Measurements from ENCODE around the gene CPNE5. TPM values are rescaled to one million over a fixed set of nuclear protein-coding genes. Genes with fewer than 3 reads are reported as not detected.

Gene CPNE5
- total and polyA plus RNA-seq, 2 experiments from 2014 or later: 0.30 to 1.2 TPM

DNA sequence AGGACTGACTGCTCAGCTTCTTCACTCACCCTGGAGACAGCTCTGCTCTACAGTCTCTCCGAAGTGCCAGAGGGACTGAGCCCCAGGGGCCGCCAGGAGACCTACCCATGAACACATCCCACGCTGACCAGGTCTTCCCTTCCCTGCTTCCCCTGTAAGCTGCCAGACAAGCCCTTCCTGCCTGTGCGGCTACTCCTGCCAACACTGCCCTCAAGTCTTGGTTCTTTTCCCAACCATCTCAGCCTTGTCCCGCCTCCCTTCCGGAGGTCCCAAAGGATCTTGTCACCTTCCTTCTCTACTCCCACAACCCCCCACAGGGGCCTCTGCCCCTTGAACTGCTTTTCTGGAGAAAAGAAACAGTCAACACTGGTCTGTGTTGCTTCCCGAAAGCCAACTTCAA, 15.0 kb downstream of the CPNE5 start:
- no peaks in the 10 kb centered on the region for H3K27me3 ChIP-seq
- no peaks in the 10 kb centered on the region for H3K4me1 ChIP-seq (ENCODE audit: insufficient read depth)
- H4K20me1 ChIP-seq (ENCODE audit: insufficient read depth, poor library complexity, severe bottlenecking): no peaks in the 10 kb centered on the region
- no peak for DNase-seq (ENCODE audit: low spot score)
- no peak overlapping the region for H2AFZ ChIP-seq
- no peaks in the 10 kb centered on the region for H3K9me3 ChIP-seq (ENCODE audit: low read depth)
- H3K4me3 ChIP-seq: no peak overlapping the region
- no peak overlapping the region for H3K4me2 ChIP-seq
- H3K36me3 ChIP-seq (replicated peaks; ENCODE audit: insufficient read depth, low read depth): no peaks in the 10 kb centered on the region
- TF ChIP-seq EZH2 (IDR thresholded peaks at IDR 0.05; ENCODE audit: borderline replicate concordance) (no peak), EZH2phosphoT487 (IDR thresholded peaks at IDR 0.05; ENCODE audit: low read depth, severe bottlenecking, unreplicated experiment) (no peak)
- TF ChIP-seq, protein P1, sequence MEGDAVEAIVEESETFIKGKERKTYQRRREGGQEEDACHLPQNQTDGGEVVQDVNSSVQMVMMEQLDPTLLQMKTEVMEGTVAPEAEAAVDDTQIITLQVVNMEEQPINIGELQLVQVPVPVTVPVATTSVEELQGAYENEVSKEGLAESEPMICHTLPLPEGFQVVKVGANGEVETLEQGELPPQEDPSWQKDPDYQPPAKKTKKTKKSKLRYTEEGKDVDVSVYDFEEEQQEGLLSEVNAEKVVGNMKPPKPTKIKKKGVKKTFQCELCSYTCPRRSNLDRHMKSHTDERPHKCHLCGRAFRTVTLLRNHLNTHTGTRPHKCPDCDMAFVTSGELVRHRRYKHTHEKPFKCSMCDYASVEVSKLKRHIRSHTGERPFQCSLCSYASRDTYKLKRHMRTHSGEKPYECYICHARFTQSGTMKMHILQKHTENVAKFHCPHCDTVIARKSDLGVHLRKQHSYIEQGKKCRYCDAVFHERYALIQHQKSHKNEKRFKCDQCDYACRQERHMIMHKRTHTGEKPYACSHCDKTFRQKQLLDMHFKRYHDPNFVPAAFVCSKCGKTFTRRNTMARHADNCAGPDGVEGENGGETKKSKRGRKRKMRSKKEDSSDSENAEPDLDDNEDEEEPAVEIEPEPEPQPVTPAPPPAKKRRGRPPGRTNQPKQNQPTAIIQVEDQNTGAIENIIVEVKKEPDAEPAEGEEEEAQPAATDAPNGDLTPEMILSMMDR (IDR thresholded peaks at IDR 0.05; ENCODE audit: poor library complexity): no peak
- no peak overlapping the region for H3K27ac ChIP-seq
- no peaks in the 10 kb centered on the region for H3K9me2 ChIP-seq (replicated peaks; ENCODE audit: insufficient read depth)
- no peaks in the 10 kb centered on the region for H3K79me2 ChIP-seq
- WGBS (ENCODE audit: low lambda C conversion rate, missing lambda C conversion rate): 77% methylated on average over 7 of the region's 7 CpGs

DNA sequence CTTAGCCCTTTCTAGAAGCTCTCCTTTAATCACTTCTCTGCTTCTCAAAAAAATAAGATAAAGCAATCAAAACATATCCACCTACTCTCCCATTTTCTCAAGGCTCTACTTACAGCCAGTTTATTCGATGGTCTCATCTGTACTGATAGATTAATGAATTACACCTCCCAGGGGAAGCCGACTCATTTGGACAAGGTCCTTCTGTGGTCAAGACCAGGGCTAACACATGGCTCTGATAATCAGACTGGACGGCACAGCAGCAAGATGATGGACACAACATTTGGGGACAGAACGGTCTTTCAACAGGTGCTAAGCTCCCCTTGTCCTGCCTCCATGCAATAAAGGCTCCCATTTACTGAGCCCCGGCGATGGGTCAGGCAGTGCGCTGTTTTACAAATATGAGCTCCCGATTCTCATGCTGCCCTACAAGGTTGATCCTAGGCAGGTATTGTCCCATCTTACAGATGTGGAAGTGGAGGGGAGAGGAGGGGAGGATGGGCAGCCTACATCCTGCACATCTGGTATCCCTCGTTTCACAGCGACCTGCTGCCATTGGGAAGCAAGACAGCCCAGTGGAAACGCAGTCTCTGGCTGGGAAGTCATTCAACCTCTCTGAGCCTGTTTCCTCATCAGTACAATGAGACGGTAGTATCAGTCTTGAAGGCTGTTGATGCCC, 15.7 kb downstream of the CPNE5 start:
- no peak overlapping the region for H2AFZ ChIP-seq
- H3K4me1 ChIP-seq (ENCODE audit: insufficient read depth): no peaks in the 10 kb centered on the region
- 93% methylated on average over 12 of the region's 12 CpGs for WGBS (ENCODE audit: low lambda C conversion rate, missing lambda C conversion rate)
- no peaks in the 10 kb centered on the region for H3K9me2 ChIP-seq (replicated peaks; ENCODE audit: insufficient read depth)
- no peaks in the 10 kb centered on the region for H3K79me2 ChIP-seq
- H4K20me1 ChIP-seq (ENCODE audit: insufficient read depth, poor library complexity, severe bottlenecking): no peaks in the 10 kb centered on the region
- no peak for TF ChIP-seq EZH2 (IDR thresholded peaks at IDR 0.05; ENCODE audit: borderline replicate concordance)
- TF ChIP-seq EZH2phosphoT487 (IDR thresholded peaks at IDR 0.05; ENCODE audit: low read depth, severe bottlenecking, unreplicated experiment): no peak
- TF ChIP-seq, protein P1 (IDR thresholded peaks at IDR 0.05; ENCODE audit: poor library complexity): no peak
- H3K36me3 ChIP-seq (replicated peaks; ENCODE audit: insufficient read depth, low read depth): no peaks in the 10 kb centered on the region
- H3K27ac ChIP-seq: no peak overlapping the region
- H3K27me3 ChIP-seq: no peaks in the 10 kb centered on the region
- no peaks in the 10 kb centered on the region for H3K9me3 ChIP-seq (ENCODE audit: low read depth)
- H3K4me3 ChIP-seq: no peak overlapping the region
- DNase-seq (ENCODE audit: low spot score): no peak
- no peak overlapping the region for H3K4me2 ChIP-seq

DNA sequence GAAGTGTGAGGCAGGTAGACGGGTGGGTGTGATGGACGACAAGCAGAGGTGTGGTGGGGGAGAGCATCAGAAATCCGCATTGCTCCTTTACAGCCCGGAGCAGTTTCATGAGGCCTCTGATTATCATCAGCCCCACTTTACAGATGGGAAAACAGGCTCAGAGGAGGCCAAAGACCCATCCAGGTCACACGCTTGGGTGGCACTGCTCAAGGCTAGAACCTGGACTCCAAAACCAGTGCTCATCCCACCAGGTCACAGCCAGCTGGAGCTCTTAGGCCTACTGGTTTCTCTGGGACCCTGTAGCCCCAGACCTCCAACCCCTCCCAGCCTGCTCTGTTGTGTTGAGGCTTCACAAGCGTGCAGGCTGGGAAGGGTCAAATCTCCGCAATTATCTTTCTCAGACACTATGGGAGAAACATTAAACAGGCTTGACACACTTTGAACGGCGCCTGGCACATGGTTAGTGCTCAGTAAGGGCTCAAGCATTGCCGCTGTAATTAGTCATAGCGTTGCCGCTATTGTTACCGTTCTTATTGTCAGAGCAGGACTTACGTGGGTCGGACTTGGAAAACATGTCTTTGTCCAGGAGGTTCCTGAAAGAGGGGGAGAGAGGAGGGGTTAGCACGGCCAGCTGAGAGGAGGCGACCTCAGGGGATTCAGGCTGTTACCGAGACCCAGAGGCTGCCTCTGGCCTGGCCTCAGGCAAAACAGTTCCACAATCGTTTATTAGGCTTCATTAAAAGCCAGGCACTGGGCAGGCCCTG, 16.6 kb downstream of the CPNE5 start:
- WGBS (ENCODE audit: low lambda C conversion rate, missing lambda C conversion rate): 81% methylated on average over 19 of the region's 19 CpGs
- H3K9me3 ChIP-seq (ENCODE audit: low read depth): no peaks in the 10 kb centered on the region
- no peaks in the 10 kb centered on the region for H3K4me1 ChIP-seq (ENCODE audit: insufficient read depth)
- H3K27ac ChIP-seq: no peak overlapping the region
- H4K20me1 ChIP-seq (ENCODE audit: insufficient read depth, poor library complexity, severe bottlenecking): no peaks in the 10 kb centered on the region
- DNase-seq (ENCODE audit: low spot score): no peak
- no peak overlapping the region for H2AFZ ChIP-seq
- H3K36me3 ChIP-seq (replicated peaks; ENCODE audit: insufficient read depth, low read depth): no peaks in the 10 kb centered on the region
- TF ChIP-seq, protein P1 (IDR thresholded peaks at IDR 0.05; ENCODE audit: poor library complexity): no peak
- no peak overlapping the region for H3K4me2 ChIP-seq
- H3K79me2 ChIP-seq: no peaks in the 10 kb centered on the region
- no peak overlapping the region for H3K4me3 ChIP-seq
- no peaks in the 10 kb centered on the region for H3K27me3 ChIP-seq
- no peaks in the 10 kb centered on the region for H3K9me2 ChIP-seq (replicated peaks; ENCODE audit: insufficient read depth)
